ENCODE data around the gene DSG1.

Gene DSG1

DNA sequence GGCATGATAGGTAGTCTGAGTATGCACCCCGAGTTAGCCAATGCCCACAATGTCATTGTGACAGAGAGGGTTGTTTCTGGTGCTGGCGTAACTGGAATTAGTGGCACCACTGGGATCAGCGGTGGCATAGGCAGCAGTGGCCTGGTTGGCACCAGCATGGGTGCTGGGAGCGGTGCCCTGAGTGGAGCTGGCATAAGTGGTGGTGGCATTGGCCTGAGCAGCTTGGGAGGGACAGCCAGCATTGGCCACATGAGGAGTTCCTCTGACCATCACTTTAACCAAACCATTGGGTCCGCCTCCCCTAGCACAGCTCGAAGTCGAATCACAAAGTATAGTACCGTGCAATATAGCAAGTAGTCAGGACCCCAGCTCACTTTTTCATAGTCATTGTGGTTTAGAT lies 37.0 kb downstream of the DSG1 start:
- DNase-seq, result no peak

DNA sequence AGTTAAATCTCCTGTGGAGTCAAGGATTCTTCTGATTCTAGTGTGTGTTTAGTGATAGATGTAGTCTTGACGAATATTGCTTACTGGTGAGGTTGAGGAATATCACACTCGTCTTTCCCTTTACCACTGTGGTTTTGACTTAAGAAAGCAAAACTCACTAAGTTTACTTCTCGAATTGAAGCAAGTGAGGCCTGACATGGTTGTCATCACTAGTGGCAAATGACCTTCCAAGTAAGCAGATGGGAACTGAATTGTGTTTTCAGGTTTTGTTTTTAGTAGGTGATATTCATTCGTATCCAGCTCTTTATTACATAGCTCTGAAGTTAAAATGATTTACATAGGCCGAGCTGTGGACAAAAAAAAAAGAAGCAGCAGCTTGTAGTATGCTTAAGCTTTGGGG lies 38.1 kb downstream of the DSG1 start:
- no peak for DNase-seq

DNA sequence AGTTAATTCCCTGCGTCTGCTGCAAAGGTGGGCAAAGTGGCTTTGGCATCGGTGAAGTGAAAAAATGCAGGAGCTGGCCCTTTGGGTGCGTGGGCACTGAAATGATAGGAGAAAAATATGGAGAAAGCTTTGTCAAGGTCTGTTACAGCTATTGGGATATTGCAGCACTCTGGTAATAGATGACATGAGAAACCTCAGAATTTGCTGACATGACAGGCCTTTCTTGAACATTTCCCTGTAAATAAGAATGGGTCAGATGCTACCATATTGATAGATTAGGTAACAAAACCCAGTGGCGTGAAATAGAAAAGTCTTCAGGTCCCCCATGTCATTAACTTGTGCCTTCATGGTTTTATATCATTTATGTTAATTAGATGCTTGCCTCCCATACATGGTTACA lies 46.2 kb downstream of the DSG1 start:
- DNase-seq, result no peak

DNA sequence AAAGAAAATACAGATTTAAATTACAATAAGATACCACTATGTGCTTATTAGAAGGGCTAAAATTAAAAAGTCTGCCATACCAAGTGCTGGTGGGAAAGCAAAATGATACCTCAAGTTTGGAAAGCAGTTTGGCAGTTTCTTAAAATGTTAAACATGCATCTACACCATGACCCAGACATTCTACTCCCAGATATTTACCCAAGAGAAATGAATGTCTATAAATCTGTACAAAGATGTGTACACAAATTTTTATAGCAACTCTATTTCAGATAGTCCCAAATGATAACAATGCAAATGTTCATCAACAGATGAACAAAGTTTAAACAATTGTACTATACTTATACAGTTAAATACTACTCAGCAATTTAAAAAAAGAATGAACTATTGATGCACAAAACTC lies 51.5 kb downstream of the DSG1 start:
- no peak for DNase-seq

DNA sequence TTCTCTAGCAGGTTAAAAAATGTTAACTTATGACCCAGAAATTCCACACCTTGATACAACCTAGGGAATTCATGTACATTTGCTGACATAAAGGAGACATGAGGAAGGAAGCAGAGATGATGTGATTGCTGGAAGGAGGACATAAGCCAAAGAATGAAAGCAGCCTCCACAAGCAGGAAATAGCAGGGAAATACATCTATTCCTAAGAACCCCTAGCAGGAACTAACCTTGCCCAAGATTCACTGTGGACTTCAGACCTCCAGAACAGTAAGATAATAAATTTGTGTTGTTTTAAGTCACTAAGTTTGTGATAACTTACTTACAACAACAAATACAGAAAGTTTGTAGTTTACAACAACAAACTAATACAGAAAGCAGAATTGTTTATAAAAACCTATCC lies 54.0 kb downstream of the DSG1 start:
- DNase-seq, result no peak

DNA sequence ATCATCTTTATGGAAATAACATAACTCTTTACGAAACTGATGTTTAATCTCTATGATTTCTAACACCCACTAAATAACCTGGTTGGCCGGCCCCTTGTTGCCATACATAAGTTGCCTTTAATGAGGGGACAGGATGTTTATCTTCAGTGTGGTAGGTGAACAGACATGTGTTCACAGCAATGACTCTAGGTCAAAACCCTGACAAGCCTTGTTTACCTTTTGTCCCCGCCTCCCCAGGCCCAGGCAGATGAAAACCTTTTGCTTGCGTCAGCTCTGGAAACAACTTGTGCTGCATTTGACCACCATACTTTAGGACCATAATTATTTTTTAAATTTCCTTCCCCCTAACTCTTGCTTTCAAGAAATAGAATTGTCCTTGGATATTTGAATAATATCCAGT lies 55.7 kb downstream of the DSG1 start:
- no peak for DNase-seq

DNA sequence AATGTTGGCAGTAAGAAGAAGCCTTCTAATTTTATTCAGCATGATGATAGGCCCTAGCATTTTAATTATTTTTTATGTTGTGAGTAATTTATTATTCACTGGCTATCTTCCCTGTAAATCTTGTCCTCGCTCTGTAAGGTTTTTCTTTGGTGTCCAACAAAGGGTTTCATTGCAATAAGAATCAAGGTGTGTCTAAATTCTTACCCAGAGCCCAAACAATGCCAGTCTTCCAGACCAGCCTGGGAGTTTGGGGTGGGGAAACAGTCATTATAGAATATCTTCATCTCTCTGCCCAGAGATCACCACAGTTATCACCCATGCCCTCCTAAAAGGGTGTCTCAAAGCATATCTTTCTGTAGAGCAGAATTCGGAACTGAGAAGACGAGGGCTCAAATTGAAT lies 58.5 kb downstream of the DSG1 start, which contains the start of gene DSG4:
TSS of gene DSG4 (plus strand) at position 301 of the 400 bp plus-strand sequence. CDS start 135 bp downstream, outside the sequence.
- no peak for DNase-seq

DNA sequence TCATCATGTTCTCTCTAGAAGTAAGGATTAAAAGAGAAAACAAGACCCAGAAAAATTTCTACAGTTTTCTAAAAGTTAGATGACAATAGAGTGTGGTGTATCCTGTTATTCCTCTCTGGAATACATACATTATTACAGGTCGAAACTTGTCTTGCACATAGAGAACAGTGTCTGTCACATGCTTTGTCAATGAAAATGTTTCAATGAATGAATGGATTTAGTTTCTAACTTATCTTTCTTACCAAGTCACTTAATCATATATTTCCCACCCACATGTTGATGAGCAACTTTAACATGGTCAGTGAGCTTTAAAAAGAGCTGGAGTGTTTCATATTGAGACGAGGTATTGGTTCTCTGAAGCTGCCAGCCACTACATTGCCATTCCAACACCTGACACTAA lies 63.0 kb downstream of the DSG1 start:
- no peak for DNase-seq

DNA sequence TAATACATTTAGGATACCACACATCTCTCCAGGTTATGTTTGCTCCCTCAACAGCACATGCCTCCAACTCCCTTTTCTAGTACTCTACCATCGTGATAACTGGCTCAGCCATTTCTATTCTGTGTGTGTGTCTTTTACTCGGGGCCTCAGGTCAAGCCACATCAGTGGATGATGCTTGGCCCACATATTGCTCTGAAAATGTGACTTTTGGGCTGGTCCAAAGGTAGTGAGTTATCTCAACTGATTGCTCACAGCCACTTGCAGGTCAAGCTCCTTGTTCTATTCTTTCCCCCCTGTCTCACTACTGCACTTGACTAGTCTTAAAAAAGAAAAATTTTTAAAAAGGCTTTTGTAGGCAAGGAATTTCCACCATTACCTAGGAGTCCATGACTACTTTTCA lies 64.1 kb downstream of the DSG1 start:
- DNase-seq, result no peak

DNA sequence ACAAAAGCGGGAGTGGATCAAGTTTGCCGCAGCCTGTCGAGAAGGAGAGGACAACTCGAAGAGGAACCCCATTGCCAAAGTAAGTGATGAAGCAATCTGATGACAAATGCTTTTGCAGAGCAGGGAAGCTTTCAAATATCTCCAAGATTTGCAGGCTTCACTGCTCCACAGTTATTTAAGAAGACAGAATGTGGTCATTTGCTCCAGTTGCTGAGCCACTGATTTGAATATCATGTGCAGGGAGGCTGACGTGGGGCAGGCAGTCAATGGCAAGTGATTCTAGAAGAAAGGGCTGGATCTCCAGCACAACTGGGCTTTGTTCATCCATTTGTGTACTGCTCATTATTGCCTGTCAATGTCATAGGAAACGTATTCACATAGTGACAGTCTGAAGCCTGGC lies 68.8 kb downstream of the DSG1 start:
- no peak for DNase-seq

DNA sequence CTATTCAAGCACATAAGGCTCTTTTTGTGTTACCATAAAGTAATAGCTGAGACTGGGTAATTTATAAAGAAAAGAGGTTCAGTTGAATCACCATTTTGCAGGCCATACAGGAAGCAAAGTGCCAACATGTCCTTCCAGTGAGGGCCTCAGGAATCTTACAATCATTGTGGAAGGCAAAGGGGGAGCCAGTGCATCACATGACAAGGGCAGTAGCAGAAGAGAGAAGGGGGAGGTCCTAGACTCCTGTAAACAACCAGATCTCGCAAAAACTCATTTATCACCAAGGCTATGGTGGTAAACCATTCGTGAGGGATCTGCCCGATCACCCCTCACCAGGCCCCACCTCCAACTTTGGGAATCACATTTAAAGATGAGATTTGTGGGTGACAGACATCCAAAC lies 75.3 kb downstream of the DSG1 start:
- no peak for DNase-seq

DNA sequence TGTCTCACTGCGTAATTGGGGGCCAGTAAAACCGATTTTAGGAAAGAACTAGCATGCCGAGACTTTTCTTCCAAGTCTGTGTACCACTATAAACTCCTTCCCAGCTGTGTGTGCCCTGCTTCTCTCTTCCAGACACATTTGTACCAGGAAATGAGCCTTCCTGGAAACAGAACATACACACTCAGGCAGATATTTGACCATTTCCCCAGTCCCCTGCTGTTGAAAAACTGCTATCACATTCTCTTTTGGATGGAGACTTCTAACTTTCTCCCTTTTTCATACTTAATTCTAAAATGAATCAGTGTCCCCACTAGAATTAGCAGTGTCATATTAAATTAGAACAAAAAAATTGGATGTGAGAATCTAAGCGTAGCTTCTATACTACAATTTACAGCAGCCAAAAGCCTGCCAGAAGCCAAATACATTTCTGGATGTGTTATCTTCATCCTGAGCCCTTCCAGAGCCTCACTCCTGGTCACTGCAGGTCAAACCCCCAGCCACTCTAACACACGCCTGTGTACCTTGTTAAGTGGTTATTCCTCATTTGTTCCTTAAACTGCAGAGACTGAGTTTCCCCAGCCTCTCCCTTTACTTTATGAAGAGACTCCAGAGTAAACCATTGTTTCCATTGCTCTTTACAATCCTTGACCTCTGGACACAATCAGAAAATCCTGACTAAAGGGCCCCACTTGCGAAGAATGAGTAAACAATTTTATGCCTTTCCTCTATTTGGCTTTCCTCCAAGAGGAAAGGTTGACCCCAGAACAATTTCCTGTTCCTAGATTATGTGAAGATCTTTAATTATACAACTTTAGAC lies 79.0 kb downstream of the DSG1 start:
- DNase-seq, result no peak

DNA sequence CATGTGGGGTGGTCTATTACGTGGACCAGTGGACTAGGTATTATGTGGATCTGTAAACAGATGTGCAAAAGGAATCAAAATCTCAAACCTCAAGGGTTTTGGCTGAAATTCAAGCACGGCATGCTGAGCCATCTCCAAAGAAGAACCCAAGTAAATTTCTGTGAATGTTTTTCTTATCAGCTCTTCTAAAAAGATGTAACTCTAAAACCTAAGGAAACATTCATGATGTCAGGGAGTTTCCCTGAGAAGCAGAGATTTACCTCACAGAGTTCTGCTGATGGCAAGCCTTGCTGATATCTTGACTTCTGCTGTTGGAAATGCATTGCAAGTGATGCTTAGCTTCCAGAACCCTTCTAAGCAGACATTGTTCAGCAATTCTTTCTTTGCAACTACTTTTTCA lies 80.2 kb downstream of the DSG1 start:
- DNase-seq, result no peak

DNA sequence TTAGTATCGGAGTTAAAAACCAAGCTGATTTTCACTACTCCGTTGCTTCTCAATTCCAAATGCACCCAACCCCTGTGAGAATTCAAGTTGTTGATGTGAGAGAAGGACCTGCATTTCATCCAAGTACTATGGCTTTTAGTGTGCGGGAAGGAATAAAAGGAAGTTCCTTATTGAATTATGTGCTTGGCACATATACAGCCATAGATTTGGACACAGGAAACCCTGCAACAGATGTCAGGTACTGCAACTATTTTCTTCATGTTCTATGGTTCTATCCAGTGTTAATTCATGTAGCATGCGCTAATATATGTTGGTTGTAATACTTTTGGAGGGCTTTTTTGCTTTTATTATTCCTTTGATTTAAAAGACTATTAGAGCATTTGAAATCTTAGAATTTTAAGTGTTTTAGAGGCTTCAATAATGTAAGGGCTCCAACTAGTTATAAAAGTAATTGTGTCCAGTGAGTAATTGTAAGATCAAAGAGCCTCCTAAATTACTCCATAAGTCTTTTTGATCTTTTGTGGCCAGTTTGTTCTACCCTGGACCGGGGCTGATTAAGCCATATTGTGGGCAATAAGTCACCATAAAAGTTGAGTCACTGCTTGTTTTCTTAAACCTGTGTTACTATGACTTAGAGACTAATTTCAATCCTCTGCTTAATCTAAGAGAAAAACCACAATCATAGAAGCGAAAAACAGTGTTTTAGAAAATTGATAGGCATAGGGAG lies 81.5 kb downstream of the DSG1 start:
- no peak for DNase-seq

DNA sequence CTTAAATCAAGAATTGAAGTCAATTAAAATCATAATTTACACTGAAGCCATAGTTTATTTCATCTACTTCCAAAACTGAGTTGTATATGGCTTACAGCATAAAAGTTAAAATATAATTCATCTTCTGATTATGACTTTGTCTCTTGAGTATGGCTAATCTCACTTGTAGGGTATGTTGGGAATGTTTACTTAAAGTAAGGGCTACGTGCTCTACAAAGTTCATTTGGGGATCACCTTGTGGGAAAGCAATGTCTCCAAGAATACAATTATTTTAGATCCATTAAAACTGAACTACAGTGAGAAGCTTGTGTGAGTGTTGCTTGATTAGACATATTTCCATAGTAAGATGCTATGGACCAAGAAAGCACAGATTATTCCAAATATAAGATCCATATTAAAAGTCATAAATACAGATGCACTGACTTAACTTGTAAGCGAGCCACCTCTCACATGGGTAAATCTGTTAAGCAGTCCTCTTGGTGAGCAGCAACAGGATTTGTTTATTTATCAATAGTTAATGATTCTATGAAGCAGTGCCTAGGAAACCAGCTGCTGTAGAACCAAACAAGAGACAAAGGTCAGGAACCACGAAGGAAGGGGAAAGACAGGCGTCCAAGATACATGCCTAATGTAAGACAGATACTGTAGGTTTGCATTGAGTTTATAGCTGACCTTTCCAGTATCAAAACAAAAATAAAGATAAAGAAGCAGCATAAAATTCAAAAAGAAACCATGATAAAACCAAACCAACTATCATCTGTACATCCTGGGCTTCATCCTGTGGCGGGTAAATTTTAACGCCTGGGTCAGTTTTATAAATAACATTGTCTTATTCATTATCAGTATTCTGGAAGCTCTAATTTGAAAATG lies 83.4 kb downstream of the DSG1 start:
- DNase-seq, result no peak

DNA sequence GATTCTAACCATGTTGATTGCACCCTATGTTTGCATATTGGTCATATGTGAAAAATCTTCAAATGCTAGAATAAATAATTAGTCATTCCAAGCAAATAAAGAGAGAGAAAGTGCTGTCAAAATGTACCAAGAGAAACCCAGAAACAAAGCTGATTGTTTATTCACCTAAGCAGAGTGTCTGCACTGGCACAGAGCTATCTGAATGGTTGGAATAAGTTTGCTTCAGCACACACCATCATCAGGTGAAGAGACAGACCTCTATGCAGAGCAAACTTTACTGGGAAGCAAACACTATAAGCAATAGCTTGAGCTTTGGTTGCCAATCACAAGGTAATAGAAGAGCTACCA lies 84.0 kb downstream of the DSG1 start:
- DNase-seq, result no peak

DNA sequence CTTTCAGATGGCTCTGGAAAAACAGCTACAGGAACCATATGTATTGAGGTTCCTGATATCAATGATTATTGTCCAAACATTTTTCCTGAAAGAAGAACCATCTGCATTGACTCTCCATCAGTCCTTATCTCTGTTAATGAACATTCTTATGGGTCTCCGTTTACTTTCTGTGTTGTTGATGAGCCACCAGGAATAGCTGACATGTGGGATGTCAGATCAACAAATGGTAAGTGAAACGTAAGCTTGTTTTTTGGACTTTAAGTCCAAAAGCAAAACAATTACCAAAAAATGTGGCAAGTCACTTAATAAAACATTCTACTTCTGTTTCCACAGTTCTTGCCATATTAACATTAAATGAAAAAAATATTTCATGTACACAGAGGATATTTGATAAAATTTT lies 85.4 kb downstream of the DSG1 start:
- no peak for DNase-seq

All from activated CD4-positive, alpha-beta T cell treated with anti-CD3 and anti-CD28 coated beads, Interleukin-2, Interleukin-6, amounts not matched to agents 100 ng/mL and 50 ng/mL, durations not matched to agents 16 hours and 8 hours (primary cell).